GM23248 (cell line): ENCODE data around the gene ORM1.

ENCODE experiments used
- EZH2 ChIP-seq: fragments of 200-600 bp; sonication (generic); IDR thresholded peaks from 2 replicates; pipeline ENCODE4 v1.6.1; 2018; ENCODE audit warnings: antibody characterized with exemption, mild to moderate bottlenecking; ENCODE audit not compliant: insufficient read depth, poor library complexity, severe bottlenecking
- EZH2phosphoT487 ChIP-seq: fragments of 200-600 bp; sonication (generic); IDR thresholded peaks from 2 replicates; pipeline ENCODE4 v1.6.1; 2018; ENCODE audit warnings: antibody characterized with exemption, moderate library complexity, mild to moderate bottlenecking, low read depth; ENCODE audit not compliant: insufficient read depth

- no peak for TF ChIP-seq EZH2phosphoT487
- TF ChIP-seq EZH2, result no peak
Observed at GRCh38 chr9:114278356-114278755, 44.5 kb upstream of the ORM1 start.
